Subcutaneous adipose tissue (tissue), 4 donors: Measurements from ENCODE around the gene OPCML. TPM values are rescaled to one million over a fixed set of nuclear protein-coding genes. Genes with fewer than 3 reads are reported as not detected.

ENCODE experiments used
- total RNA-seq, 4 donors: library from RNA; depleted of rRNA; stranded (reverse); fragments of >200 nt; gene quantifications; one replicate each; pipeline ENCODE4 v1.1.0, GENCODE V29; 2016
- TF ChIP-seq, protein P1 (sequence below): fragments of 450-650 bp; IDR thresholded peaks from one replicate; pipeline ENCODE4 v1.5.1; 2016; ENCODE audit warnings: low read depth, mild to moderate bottlenecking, control low read depth, antibody characterized with exemption, moderate library complexity

Gene OPCML
- total RNA-seq, 4 donors from 2014 or later: under 0.01 TPM; not detected in 3

DNA sequence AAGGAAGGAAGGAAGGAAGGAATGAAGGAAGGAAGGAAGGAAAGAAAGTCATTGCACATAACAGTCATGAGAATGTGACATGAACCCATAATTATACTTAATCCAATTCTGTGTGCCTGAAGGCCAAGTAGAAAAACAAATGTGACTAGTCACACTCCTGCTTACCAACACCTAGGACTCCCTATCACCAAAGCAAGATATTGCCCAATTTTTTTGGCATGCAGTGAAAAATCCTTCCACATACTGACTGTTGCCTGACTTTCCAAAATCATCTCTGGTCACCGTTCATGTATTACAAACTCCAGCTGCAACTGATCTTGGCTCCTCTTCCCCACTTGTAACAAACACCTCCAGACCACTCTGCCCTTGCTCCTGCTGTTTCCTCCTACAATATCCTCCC lies 516.8 kb downstream of the OPCML start:
- TF ChIP-seq, protein P1, sequence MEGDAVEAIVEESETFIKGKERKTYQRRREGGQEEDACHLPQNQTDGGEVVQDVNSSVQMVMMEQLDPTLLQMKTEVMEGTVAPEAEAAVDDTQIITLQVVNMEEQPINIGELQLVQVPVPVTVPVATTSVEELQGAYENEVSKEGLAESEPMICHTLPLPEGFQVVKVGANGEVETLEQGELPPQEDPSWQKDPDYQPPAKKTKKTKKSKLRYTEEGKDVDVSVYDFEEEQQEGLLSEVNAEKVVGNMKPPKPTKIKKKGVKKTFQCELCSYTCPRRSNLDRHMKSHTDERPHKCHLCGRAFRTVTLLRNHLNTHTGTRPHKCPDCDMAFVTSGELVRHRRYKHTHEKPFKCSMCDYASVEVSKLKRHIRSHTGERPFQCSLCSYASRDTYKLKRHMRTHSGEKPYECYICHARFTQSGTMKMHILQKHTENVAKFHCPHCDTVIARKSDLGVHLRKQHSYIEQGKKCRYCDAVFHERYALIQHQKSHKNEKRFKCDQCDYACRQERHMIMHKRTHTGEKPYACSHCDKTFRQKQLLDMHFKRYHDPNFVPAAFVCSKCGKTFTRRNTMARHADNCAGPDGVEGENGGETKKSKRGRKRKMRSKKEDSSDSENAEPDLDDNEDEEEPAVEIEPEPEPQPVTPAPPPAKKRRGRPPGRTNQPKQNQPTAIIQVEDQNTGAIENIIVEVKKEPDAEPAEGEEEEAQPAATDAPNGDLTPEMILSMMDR: no peak

DNA sequence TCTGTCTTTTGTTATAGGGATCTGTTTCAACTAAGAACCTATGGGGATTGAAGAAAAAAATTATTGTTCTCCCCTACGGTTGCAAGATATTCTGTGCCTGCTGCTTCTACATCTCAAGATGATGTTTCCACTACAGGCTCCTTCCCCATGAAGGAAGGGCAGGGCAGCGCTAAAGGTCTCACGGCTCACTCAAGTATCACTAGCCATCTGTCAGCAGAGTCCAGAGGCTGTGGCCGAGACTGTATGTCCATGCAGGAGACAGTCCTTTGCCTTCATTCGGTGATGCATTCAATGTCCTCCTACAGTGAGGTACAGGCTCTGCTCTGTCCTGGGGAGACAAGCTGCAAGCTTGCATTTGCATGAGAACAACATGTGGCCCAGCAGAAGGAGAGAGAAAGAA lies 518.0 kb downstream of the OPCML start:
- TF ChIP-seq, protein P1: no peak

DNA sequence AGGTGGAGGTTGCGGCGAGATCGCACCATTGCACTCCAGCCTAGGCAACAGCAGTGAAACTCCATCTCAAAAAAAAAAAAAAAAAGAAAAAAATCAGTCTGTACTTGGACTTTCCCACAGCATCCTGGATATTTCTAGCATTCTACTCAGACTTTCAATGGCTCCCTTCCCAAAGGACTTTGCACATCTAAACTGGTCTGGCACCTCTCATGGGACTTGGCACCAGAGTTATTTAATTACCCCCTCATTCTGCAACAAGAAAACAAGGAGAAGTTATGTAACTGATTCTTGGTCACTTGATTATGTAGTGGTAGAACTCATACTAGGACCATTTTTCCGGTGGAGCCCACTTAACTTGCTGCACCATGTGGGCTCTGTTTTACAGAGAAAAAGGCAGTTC lies 519.5 kb downstream of the OPCML start:
- TF ChIP-seq, protein P1: no peak

DNA sequence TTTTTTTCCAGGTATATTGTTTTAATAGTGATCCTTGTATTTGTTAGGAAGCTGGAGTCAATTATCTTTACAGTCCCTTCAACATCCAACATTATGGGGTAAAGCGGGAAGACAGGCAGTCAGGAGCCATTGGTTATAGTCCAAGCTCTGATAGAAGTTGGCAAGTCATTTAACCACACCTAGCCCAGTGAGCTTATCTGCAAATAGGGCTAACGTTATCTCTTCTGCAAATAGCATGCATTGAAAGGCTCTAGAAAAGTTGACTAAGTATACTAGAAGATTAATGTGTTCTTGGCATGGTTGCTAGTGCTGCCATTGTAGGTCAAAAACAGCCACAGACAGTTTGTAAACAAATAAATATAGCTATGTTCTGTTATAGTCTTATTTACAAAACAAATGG lies 520.7 kb downstream of the OPCML start:
- TF ChIP-seq, protein P1: no peak

DNA sequence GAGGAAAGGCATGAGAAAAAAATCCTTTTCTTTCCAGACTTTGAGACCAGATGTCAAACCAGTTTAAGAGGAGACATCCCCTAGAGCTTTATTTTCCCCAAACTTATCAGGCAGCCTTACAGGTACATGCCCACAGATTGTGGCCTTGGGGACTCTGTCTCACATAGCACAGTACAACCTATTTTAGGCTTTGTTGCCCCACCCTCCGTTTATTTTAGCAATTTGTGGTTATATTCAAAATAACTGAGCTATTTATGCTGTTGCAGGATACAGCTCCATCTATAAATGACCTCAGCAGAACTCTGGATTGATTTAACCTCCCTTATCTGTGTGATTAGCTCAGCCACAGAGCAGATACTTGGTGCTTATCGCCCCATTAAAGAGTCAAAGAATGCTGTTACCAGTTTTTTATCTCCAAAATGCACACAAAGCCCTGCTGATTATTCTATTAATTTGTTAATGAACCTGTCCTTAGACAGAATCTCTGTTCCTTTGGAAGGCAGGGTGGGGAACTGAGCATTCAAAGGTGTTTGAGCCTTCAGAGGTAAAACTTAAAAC lies 525.2 kb downstream of the OPCML start:
- TF ChIP-seq, protein P1: no peak

DNA sequence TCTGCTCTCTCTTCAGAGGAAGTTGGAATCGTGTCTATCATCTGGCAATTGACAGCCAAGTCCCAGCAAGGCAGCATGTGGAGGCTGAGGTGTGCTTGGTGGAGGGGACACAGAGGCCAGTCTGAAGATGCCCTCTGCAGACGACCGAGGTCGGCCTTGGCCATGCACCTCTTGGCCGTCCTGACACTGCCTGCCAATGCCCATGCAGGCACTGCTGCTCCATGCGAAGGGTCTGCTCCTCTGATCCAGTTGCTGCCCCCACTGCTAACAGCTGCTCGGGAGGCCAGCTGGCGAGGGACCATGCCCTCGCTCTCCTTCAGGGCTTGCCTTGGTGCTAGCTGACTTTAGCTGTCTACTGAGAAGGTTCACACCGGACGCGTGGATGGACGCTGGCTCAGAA lies 527.9 kb downstream of the OPCML start:
- TF ChIP-seq, protein P1: no peak

DNA sequence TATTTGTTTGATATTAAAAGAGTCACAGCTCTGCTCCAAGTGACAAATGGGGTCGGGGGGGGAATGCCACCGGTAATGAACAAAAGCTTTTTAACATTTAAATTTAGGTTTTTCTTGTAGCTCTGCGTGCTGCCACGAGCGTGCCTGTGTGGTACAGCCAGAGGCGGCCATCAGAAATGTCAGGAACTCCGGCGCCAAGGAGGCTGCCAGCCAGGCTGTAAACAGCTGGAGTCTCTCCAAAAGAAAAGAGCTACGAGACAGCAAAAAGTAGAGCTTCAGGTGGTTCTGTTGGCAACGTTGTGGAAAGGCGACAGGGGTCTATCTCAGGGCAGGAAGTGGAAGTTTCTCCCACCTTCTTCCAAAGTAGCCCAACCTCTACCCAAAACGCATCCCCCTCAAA lies 532.8 kb downstream of the OPCML start:
- TF ChIP-seq, protein P1: no peak
